Measurements from ENCODE around the gene LIN7B. TPM values are rescaled to one million over a fixed set of nuclear protein-coding genes. Genes with fewer than 3 reads are reported as not detected.

LIN7B gene
- total RNA-seq, 1 experiment from 2014 or later: 4.2 TPM

DNA sequence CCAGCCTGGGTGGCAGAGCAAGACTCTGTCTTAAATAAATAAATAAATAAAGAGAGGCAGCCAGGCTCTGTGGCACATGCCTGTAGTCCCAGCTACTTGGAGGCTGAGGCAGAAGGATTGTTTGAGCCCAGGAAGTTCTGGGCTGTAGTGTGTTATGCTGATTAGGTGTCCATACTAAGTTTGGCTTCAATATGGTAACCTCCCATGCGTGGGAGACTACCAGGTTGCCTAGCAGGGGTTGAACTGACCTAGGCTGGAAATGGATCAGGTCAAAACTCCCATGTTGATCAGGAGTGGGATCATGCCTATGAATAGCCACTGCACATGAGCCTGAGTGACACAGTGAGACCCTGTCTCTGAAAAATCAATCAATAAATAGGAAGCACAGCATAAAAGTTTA is 32.9 kb upstream of the LIN7B start:
- Histone ChIP-seq H3K14ac (ENCODE audit: insufficient read depth, low read length) (no peak overlapping the region), H3K9ac (ENCODE audit: extremely low read depth, insufficient read length, low read length) (no peak overlapping the region), H2AK5ac (ENCODE audit: insufficient read length, low read length) (no peak overlapping the region), H3K18ac (ENCODE audit: insufficient read length, low read depth, low read length) (no peak overlapping the region), H3K4ac (ENCODE audit: low read depth, low read length) (no peak overlapping the region), H3K79me2 (ENCODE audit: insufficient read depth, low read length) (peaks cover 7% of the 10 kb centered on the region), H2BK15ac (ENCODE audit: low read depth, low read length) (no peak overlapping the region), H3K27me3 (ENCODE audit: insufficient read depth, low read length) (no peaks in the 10 kb centered on the region), H3T11ph (ENCODE audit: low read length) (no peak overlapping the region), H2AFZ (ENCODE audit: low read length) (no peak overlapping the region), H4K8ac (replicated peaks; ENCODE audit: insufficient read length, low read depth, low read length) (no peak overlapping the region), H3K79me1 (ENCODE audit: insufficient read depth, low read depth, low read length, poor library complexity, severe bottlenecking) (no peaks in the 10 kb centered on the region), H4K5ac (ENCODE audit: insufficient read length, low read depth, low read length) (no peak overlapping the region), H4K91ac (ENCODE audit: insufficient read length, low read depth, low read length) (no peak overlapping the region), H2BK120ac (ENCODE audit: low read depth, low read length, poor library complexity, severe bottlenecking) (no peak overlapping the region), H2BK20ac (ENCODE audit: low read depth, low read length, poor library complexity, severe bottlenecking) (no peak overlapping the region), H2BK5ac (ENCODE audit: insufficient read length, low read length) (no peak overlapping the region), H3K4me1 (ENCODE audit: insufficient read depth, low read length) (no peaks in the 10 kb centered on the region), H3K9me3 (ENCODE audit: control insufficient read depth, low read depth, low read length) (no peaks in the 10 kb centered on the region), H3K23me2 (ENCODE audit: insufficient read length, low read depth, low read length, poor library complexity, severe bottlenecking) (peaks cover 5% of the 10 kb centered on the region), H4K20me1 (ENCODE audit: control insufficient read depth, insufficient read depth, insufficient read length) (no peaks in the 10 kb centered on the region), H3K4me2 (ENCODE audit: insufficient read depth, insufficient read length, low read length) (no peak overlapping the region), H3K27ac (ENCODE audit: insufficient read length, low read depth, low read length) (no peak overlapping the region), H2BK12ac (ENCODE audit: insufficient read length, low read depth, low read length) (no peak overlapping the region), H3K56ac (ENCODE audit: insufficient read length, low read depth, low read length) (no peak overlapping the region), H3K23ac (ENCODE audit: insufficient read length, low read depth, low read length) (no peak overlapping the region)
- H3K9me3 Mint-ChIP-seq: peaks cover 3% of the 10 kb centered on the region in 2 experiments; a peak in 3 of 5 replicates
- H3K36me3 Mint-ChIP-seq (ENCODE audit: insufficient read depth in 1 of 3, low read depth in 3 of 3): peaks cover 4 to 5% (median 5%) of the 10 kb centered on the region in 3 experiments
- TF ChIP-seq, protein P1, sequence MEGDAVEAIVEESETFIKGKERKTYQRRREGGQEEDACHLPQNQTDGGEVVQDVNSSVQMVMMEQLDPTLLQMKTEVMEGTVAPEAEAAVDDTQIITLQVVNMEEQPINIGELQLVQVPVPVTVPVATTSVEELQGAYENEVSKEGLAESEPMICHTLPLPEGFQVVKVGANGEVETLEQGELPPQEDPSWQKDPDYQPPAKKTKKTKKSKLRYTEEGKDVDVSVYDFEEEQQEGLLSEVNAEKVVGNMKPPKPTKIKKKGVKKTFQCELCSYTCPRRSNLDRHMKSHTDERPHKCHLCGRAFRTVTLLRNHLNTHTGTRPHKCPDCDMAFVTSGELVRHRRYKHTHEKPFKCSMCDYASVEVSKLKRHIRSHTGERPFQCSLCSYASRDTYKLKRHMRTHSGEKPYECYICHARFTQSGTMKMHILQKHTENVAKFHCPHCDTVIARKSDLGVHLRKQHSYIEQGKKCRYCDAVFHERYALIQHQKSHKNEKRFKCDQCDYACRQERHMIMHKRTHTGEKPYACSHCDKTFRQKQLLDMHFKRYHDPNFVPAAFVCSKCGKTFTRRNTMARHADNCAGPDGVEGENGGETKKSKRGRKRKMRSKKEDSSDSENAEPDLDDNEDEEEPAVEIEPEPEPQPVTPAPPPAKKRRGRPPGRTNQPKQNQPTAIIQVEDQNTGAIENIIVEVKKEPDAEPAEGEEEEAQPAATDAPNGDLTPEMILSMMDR (conservative IDR thresholded peaks at IDR 0.05): no peak
- peaks cover 4 to 11% of the 10 kb centered on the region in 2 experiments for H3K4me1 Mint-ChIP-seq
- no peak overlapping the region for H3K27ac Mint-ChIP-seq
- H3K4me3 Mint-ChIP-seq: no peak overlapping the region
- no peak for DNase-seq
- peaks cover 36% of the 10 kb centered on the region for H3K27me3 Mint-ChIP-seq (ENCODE audit: low read depth)
- no CpG with 5 or more reads among the region's 1 CpG for WGBS (ENCODE audit: extremely low coverage, insufficient read length, low lambda C conversion rate)

Data from H9 (cell line).